HepG2 (cell line): ENCODE measurements around the gene ACTN3. TPM values are rescaled to one million over a fixed set of nuclear protein-coding genes. Genes with fewer than 3 reads are reported as not detected.

Source experiments
- ARNT2 ChIP-seq: sonication (generic); formaldehyde crosslinking; IDR thresholded peaks from 2 replicates; pipeline ENCODE4 v1.8.0; 2022; ENCODE audit warnings: mild to moderate bottlenecking, low read depth, missing genetic modification reagents, moderate library complexity
- BHLHE40 ChIP-seq: IDR thresholded peaks from 2 replicates; pipeline ENCODE4 v1.6.1; 2011; ENCODE audit warnings: low read length, improper control_type of control experiment
- CREB1 ChIP-seq, 2 experiments: fragments of 450-650 bp in 1 of 2; IDR thresholded peaks; 2 replicates each; pipeline ENCODE4 v1.6.1; 2016 to 2017; ENCODE audit warnings: control low read depth in 1 of 2, mild to moderate bottlenecking in 1 of 2, missing compliant biosample characterization in 1 of 2, missing genetic modification characterization in 1 of 2
- MIER2 ChIP-seq: IDR thresholded peaks from 2 replicates; pipeline ENCODE4 v1.6.1; 2016; ENCODE audit warnings: missing biosample characterization, missing genetic modification reagents
- SALL1 ChIP-seq: sonication (generic); formaldehyde crosslinking; IDR thresholded peaks from 2 replicates; pipeline ENCODE4 v1.8.0; 2022; ENCODE audit warnings: mild to moderate bottlenecking, missing genetic modification reagents
- ZNF724P ChIP-seq: sonication (generic); formaldehyde crosslinking; IDR thresholded peaks from 2 replicates; pipeline ENCODE4 v1.8.0; 2022; ENCODE audit warnings: missing genetic modification reagents, borderline replicate concordance
- polyA plus RNA-seq, 8 experiments: library from polyadenylated mRNA; depleted of rRNA in 3 of 8; stranded (reverse) in 7 of 8; unstranded in 1 of 8; fragments of >200 nt; fragmentation: Illumina TruSeq in 4 of 8; extraction: Trizol in 4 of 8; gene quantifications; 2 replicates each; pipeline versions ENCODE4 v1.2.1 to v1.2.3, GENCODE V29; 2011 to 2016; ENCODE audit warnings: low read depth in 4 of 8, missing spikeins in 1 of 8, mixed read lengths in 1 of 8; ENCODE audit not compliant: insufficient read depth in 1 of 8
- total RNA-seq, 5 experiments: library from RNA; depleted of rRNA; stranded (reverse); fragments of >200 nt; fragmentation: Illumina TruSeq; extraction: Trizol; gene quantifications; 2 replicates each; pipeline ENCODE4 v1.2.3, GENCODE V29; 2016; ENCODE audit warnings: low read depth in 1 of 5
- TF ChIP-seq, protein P1 (sequence below): sonication (generic); formaldehyde crosslinking; conservative IDR thresholded peaks from 2 replicates; pipeline ENCODE4 v1.4.0; 2020; ENCODE audit warnings: missing genetic modification reagents
- TF ChIP-seq, protein P2 (sequence below): sonication (generic); formaldehyde crosslinking; IDR thresholded peaks from 2 replicates; pipeline ENCODE4 v1.4.0; 2020; ENCODE audit warnings: missing genetic modification reagents
- TF ChIP-seq, protein P3 (sequence below): sonication (generic); formaldehyde crosslinking; IDR thresholded peaks from 2 replicates; pipeline ENCODE4 v1.4.0; 2020; ENCODE audit warnings: mild to moderate bottlenecking, low read depth, missing genetic modification reagents
- TF ChIP-seq, protein P4 (sequence below): sonication (generic); formaldehyde crosslinking; IDR thresholded peaks from 2 replicates; pipeline ENCODE4 v1.4.0; 2020; ENCODE audit warnings: mild to moderate bottlenecking, missing genetic modification reagents
- TF ChIP-seq, protein P5 (sequence below): IDR thresholded peaks from 2 replicates; pipeline ENCODE4 v1.6.1; 2016; ENCODE audit warnings: low read depth, control low read depth

ACTN3 gene
- total and polyA plus RNA-seq, 2 of the 13 experiments (the other 11 are each of a cell fraction or from before 2014, with no cell fraction given): 0.04 to 0.09 TPM

DNA sequence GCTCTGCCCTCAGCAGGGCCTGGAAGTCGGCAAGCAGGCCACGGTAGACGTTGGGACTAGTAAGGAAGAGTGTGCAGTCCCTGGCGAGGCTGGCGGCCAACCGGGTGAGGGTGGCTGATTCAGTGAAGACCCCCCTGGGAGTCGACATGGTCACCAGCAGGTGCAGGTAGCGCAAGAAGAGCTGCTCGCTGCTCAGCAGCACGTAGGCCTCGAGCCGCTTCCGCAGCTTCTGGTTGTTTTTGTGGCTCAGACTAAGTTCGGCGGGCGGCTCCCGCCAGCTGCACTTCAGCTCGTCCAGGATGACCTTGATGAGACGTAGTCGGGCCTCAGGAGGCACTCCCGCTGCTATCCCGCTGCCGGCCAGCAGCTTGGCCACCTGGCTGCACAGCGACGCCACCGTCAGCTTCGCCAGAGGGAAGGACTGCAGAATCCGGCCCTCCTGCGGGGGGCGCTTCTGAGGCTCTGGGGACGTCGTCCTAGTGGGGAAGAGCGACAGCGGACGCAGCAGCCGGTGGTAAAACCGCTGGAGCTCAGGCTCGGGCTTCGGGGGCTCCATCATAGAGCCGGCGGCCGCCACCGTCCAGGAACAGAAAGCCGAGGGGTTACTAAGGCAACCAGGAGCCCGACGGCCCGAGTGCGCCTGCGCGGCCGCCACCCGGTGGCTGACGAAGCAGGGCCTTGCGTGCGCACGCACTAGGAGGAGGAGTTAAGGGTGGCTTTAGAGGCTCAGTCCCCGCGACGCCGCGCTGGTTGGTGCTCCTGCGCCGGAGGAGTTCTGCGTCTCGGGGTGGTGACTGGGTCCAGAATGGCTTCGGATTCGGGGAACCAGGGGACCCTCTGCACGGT is 46.0 kb downstream of the ACTN3 start, which contains the start of the genes CCDC87 and CCS (continued):
- TF ChIP-seq, protein P1, sequence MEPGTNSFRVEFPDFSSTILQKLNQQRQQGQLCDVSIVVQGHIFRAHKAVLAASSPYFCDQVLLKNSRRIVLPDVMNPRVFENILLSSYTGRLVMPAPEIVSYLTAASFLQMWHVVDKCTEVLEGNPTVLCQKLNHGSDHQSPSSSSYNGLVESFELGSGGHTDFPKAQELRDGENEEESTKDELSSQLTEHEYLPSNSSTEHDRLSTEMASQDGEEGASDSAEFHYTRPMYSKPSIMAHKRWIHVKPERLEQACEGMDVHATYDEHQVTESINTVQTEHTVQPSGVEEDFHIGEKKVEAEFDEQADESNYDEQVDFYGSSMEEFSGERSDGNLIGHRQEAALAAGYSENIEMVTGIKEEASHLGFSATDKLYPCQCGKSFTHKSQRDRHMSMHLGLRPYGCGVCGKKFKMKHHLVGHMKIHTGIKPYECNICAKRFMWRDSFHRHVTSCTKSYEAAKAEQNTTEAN (CRISPR knock-in tag): peak; percentile 79
- peak; percentile 47; the same call in 1 of the 2 replicates for TF ChIP-seq ZNF724P (CRISPR knock-in tag)
- TF ChIP-seq, protein P2, sequence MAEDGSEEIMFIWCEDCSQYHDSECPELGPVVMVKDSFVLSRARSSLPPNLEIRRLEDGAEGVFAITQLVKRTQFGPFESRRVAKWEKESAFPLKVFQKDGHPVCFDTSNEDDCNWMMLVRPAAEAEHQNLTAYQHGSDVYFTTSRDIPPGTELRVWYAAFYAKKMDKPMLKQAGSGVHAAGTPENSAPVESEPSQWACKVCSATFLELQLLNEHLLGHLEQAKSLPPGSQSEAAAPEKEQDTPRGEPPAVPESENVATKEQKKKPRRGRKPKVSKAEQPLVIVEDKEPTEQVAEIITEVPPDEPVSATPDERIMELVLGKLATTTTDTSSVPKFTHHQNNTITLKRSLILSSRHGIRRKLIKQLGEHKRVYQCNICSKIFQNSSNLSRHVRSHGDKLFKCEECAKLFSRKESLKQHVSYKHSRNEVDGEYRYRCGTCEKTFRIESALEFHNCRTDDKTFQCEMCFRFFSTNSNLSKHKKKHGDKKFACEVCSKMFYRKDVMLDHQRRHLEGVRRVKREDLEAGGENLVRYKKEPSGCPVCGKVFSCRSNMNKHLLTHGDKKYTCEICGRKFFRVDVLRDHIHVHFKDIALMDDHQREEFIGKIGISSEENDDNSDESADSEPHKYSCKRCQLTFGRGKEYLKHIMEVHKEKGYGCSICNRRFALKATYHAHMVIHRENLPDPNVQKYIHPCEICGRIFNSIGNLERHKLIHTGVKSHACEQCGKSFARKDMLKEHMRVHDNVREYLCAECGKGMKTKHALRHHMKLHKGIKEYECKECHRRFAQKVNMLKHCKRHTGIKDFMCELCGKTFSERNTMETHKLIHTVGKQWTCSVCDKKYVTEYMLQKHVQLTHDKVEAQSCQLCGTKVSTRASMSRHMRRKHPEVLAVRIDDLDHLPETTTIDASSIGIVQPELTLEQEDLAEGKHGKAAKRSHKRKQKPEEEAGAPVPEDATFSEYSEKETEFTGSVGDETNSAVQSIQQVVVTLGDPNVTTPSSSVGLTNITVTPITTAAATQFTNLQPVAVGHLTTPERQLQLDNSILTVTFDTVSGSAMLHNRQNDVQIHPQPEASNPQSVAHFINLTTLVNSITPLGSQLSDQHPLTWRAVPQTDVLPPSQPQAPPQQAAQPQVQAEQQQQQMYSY: peak; percentile 17; the same call in 1 of the 2 replicates
- peak; percentile 38; the same call in 1 of the 2 replicates for TF ChIP-seq CREB1 (IDR thresholded peaks at IDR 0.05)
- peak; percentile 53 for TF ChIP-seq CREB1 (CRISPR knock-in tag; IDR thresholded peaks at IDR 0.05)
- peak; percentile 75; the same call in 1 of the 2 replicates for TF ChIP-seq ARNT2 (CRISPR knock-in tag)
- TF ChIP-seq, protein P3, sequence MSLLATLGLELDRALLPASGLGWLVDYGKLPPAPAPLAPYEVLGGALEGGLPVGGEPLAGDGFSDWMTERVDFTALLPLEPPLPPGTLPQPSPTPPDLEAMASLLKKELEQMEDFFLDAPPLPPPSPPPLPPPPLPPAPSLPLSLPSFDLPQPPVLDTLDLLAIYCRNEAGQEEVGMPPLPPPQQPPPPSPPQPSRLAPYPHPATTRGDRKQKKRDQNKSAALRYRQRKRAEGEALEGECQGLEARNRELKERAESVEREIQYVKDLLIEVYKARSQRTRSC (CRISPR knock-in tag): no peak
- no peak for TF ChIP-seq BHLHE40
- TF ChIP-seq, protein P4, sequence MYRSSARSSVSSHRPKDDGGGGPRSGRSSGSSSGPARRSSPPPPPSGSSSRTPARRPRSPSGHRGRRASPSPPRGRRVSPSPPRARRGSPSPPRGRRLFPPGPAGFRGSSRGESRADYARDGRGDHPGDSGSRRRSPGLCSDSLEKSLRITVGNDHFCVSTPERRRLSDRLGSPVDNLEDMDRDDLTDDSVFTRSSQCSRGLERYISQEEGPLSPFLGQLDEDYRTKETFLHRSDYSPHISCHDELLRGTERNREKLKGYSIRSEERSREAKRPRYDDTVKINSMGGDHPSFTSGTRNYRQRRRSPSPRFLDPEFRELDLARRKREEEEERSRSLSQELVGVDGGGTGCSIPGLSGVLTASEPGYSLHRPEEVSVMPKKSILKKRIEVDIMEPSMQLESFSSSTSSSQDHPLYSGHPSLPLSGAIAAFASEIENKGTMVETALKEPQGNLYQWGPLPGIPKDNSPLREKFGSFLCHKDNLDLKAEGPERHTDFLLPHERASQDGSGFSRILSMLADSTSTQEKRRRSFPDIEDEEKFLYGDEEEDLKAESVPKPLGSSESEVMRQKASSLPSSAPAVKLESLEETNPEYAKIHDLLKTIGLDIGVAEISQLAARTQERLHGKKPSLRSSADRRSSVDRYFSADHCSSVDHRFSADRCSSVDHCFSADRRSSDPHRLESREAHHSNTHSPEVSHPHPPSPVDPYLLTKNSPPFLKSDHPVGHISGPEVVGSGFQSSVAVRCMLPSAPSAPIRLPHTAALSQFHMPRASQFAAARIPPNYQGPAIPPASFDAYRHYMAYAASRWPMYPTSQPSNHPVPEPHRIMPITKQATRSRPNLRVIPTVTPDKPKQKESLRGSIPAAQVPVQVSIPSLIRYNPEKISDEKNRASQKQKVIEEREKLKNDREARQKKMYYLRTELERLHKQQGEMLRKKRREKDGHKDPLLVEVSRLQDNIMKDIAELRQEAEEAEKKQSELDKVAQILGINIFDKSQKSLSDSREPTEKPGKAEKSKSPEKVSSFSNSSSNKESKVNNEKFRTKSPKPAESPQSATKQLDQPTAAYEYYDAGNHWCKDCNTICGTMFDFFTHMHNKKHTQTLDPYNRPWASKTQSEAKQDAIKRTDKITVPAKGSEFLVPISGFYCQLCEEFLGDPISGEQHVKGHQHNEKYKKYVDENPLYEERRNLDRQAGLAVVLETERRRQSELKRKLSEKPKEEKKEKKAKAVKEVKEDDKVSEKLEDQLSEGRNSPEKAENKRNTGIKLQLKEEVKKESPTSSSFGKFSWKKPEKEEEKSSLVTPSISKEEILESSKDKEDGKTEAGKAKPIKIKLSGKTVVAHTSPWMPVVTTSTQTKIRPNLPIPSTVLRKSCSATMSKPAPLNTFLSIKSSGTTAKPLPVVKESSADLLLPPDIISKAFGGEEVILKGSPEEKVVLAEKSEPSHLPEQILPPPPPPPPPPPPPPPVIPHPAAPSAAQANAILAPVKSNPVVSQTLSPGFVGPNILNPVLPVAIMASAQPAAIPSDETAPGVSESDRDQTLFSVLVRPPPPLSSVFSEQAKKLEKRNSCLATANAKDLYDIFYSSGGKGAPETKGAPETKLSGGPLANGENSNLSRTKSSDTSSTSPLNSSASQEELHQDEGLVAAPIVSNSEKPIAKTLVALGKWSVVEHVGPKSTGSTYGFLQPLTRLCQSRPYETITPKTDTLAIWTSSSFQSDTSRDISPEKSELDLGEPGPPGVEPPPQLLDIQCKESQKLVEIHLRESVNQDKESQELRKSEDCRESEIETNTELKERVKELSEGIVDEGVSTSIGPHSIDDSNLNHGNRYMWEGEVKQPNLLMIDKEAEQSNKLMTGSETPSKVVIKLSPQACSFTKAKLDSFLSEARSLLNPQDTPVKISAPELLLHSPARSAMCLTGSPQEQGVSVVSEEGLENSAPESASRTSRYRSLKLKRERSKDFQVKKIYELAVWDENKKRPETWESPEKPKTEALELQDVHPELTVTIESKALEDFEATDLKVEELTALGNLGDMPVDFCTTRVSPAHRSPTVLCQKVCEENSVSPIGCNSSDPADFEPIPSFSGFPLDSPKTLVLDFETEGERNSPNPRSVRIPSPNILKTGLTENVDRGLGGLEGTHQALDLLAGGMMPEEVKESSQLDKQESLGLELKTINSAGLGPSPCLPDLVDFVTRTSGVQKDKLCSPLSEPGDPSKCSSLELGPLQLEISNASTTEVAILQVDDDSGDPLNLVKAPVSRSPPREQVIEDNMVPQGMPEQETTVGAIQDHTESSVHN (CRISPR knock-in tag): peak; percentile 44; the same call in 1 of the 2 replicates
- 0 out of 2 replicates have a peak, but pooled peaks have one; percentile 35 for TF ChIP-seq MIER2
- peak; percentile 58; the same call in 1 of the 2 replicates for TF ChIP-seq SALL1 (CRISPR knock-in tag)
- TF ChIP-seq, protein P5, sequence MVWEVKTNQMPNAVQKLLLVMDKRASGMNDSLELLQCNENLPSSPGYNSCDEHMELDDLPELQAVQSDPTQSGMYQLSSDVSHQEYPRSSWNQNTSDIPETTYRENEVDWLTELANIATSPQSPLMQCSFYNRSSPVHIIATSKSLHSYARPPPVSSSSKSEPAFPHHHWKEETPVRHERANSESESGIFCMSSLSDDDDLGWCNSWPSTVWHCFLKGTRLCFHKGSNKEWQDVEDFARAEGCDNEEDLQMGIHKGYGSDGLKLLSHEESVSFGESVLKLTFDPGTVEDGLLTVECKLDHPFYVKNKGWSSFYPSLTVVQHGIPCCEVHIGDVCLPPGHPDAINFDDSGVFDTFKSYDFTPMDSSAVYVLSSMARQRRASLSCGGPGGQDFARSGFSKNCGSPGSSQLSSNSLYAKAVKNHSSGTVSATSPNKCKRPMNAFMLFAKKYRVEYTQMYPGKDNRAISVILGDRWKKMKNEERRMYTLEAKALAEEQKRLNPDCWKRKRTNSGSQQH (CRISPR knock-in tag): 0 out of 2 replicates have a peak, but pooled peaks have one; percentile 1
